Measurements from ENCODE around the gene AP5Z1. TPM values are rescaled to one million over a fixed set of nuclear protein-coding genes. Genes with fewer than 3 reads are reported as not detected.

Gene AP5Z1
- total and polyA plus RNA-seq, 2 donors (not counting 1 experiment from before 2014, with no cell fraction given), result 99.7 to 113 TPM

- Histone ChIP-seq H3K27me3 (replicated peaks in 1 of 4; ENCODE audit: control extremely low read depth in 1 of 4, control insufficient read depth in 3 of 4, insufficient read depth in 4 of 4, low read length in 3 of 4) (no peaks in the 10 kb centered on the region), H3K27ac (ENCODE audit: low read length in 2 of 2) (peak overlapping the region; percentile 70 to 78), H2AFZ (ENCODE audit: insufficient read depth, low read depth, low read length, poor library complexity, severe bottlenecking) (no peak overlapping the region), H3K9ac (ENCODE audit: low read length) (no peak overlapping the region), H3K4me3 (ENCODE audit: control extremely low read depth in 1 of 5, extremely low read depth in 1 of 5, insufficient read depth in 1 of 5, low read depth in 2 of 5, low read length in 4 of 5) (no peak overlapping the region), H3K36me3 (replicated peaks in 1 of 2; ENCODE audit: control extremely low read depth in 1 of 2, control insufficient read depth in 1 of 2, extremely low read depth in 1 of 2, insufficient read depth in 2 of 2, low read length in 1 of 2) (peaks cover 0 to 33% of the 10 kb centered on the region in 2 experiments), H4K20me1 (ENCODE audit: control insufficient read depth, insufficient read depth, low read length, poor library complexity, severe bottlenecking) (peaks cover 23% of the 10 kb centered on the region), H3K4me2 (replicated peaks; ENCODE audit: low read depth, low read length, poor library complexity, severe bottlenecking) (peak overlapping the region; percentile 85), H3K79me2 (ENCODE audit: control insufficient read depth, insufficient read depth, low read length) (peaks cover 68% of the 10 kb centered on the region), H3K9me3 (ENCODE audit: control extremely low read depth in 1 of 3, control insufficient read depth in 2 of 3, insufficient read depth in 1 of 3, low read length in 2 of 3) (no peaks in the 10 kb centered on the region), H3K4me1 (ENCODE audit: control insufficient read depth in 2 of 2, insufficient read depth in 2 of 2, low read length in 2 of 2) (peaks cover 17 to 42% of the 10 kb centered on the region in 2 donors)
- ATAC-seq (ENCODE audit: low read depth), result no peak
- no peak for DNase-seq
- H3K4me1 Mint-ChIP-seq, result peaks cover 46% of the 10 kb centered on the region
- POLR2A ChIA-PET, result interaction anchor here (1.8 kb wide), 1 partner anchor 28 kb away, joined by 10 read pairs; the partner anchor contains the start of gene AP5Z1
- no peak for TF ChIP-seq CTCF (IDR thresholded peaks at IDR 0.05)
- no peak for TF ChIP-seq EZH2 (IDR thresholded peaks at IDR 0.05; ENCODE audit: borderline replicate concordance, insufficient read depth, low read depth, low read length, poor library complexity, severe bottlenecking)
- no peaks in the 10 kb centered on the region for H3K9me3 Mint-ChIP-seq (ENCODE audit: insufficient read depth)
- WGBS (ENCODE audit: insufficient coverage), result 97% methylated on average over 20 of the region's 22 CpGs
- CTCF ChIA-PET, result interaction anchor here (0.7 to 1.5 kb wide), 2 partner anchors 7 to 104 kb away, joined by 3 to 7 read pairs; no protein-coding TSS in a partner anchor
- intact Hi-C loops (cut with micrococcal nuclease), result no loop called here
- H3K27me3 Mint-ChIP-seq, result no peaks in the 10 kb centered on the region
- peak overlapping the region; percentile 71 for H3K27ac Mint-ChIP-seq
- H3K4me3 Mint-ChIP-seq, result peak overlapping the region; percentile 18
These were observed 28.4 kb upstream of the AP5Z1 start for GRCh38 chr7:4747013-4747412.

- Mint-ChIP-seq H3K27ac (peak overlapping the region; percentile 39), H3K4me1 (peaks cover 46% of the 10 kb centered on the region), H3K9me3 (ENCODE audit: insufficient read depth) (no peaks in the 10 kb centered on the region), H3K27me3 (no peaks in the 10 kb centered on the region), H3K4me3 (peak overlapping the region; percentile 46)
- H3K4me3 ChIP-seq (ENCODE audit: control extremely low read depth in 1 of 5, extremely low read depth in 1 of 5, insufficient read depth in 1 of 5, low read depth in 2 of 5, low read length in 4 of 5), result no peak overlapping the region
- H3K27ac ChIP-seq (ENCODE audit: low read length in 2 of 2), result peak overlapping the region in 1 of 2 donors; percentile 59
- DNase-seq, result no peak
- no peak overlapping the region for H3K9ac ChIP-seq (ENCODE audit: low read length)
- 100% methylated on average over 9 of the region's 11 CpGs for WGBS (ENCODE audit: insufficient coverage)
- intact Hi-C loops (cut with micrococcal nuclease), result no loop called here
- ChIA-PET POLR2A (interaction anchor here (1.8 kb wide), 1 partner anchor 28 kb away, joined by 10 read pairs; the partner anchor contains the start of gene AP5Z1), CTCF (no interaction called here)
- H3K79me2 ChIP-seq (ENCODE audit: control insufficient read depth, insufficient read depth, low read length), result peaks cover 68% of the 10 kb centered on the region
- peaks cover 31% of the 10 kb centered on the region for H4K20me1 ChIP-seq (ENCODE audit: control insufficient read depth, insufficient read depth, low read length, poor library complexity, severe bottlenecking)
- H3K4me1 ChIP-seq (ENCODE audit: control insufficient read depth in 2 of 2, insufficient read depth in 2 of 2, low read length in 2 of 2), result peaks cover 17 to 42% of the 10 kb centered on the region in 2 donors
- no peak overlapping the region for H3K4me2 ChIP-seq (replicated peaks; ENCODE audit: low read depth, low read length, poor library complexity, severe bottlenecking)
- ATAC-seq (ENCODE audit: low read depth), result no peak
- no peak overlapping the region for H2AFZ ChIP-seq (ENCODE audit: insufficient read depth, low read depth, low read length, poor library complexity, severe bottlenecking)
- peaks cover 0 to 34% of the 10 kb centered on the region in 2 experiments for H3K36me3 ChIP-seq (replicated peaks in 1 of 2; ENCODE audit: control extremely low read depth in 1 of 2, control insufficient read depth in 1 of 2, extremely low read depth in 1 of 2, insufficient read depth in 2 of 2, low read length in 1 of 2)
- no peaks in the 10 kb centered on the region for H3K27me3 ChIP-seq (replicated peaks in 1 of 4; ENCODE audit: control extremely low read depth in 1 of 4, control insufficient read depth in 3 of 4, insufficient read depth in 4 of 4, low read length in 3 of 4)
- no peaks in the 10 kb centered on the region for H3K9me3 ChIP-seq (ENCODE audit: control extremely low read depth in 1 of 3, control insufficient read depth in 2 of 3, insufficient read depth in 1 of 3, low read length in 2 of 3)
- no peak for TF ChIP-seq CTCF (IDR thresholded peaks at IDR 0.05)
- no peak for TF ChIP-seq EZH2 (IDR thresholded peaks at IDR 0.05; ENCODE audit: borderline replicate concordance, insufficient read depth, low read depth, low read length, poor library complexity, severe bottlenecking)
These were observed 27.7 kb upstream of the AP5Z1 start for GRCh38 chr7:4747746-4748145.

Measured in B cell (primary cell).